ENCODE results near the gene MPEG1.

DNA sequence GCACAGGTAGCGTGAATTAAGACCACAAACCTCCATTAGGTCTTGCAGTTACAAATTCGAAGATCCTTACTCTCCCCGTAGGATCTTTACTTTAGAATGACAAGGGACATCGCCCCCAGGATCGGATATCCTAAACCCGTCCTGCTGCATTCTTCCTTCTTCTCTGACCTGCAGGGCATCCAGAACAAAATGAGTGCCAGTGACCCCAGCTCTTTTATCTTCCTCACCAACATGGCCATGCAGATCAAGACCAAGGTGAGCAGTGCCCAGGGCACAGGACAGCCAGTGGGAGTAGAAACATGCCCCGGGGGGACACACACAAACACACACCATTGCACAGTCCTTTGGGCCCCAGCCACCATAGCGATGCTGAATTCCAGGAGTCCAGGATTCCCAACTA, 42.6 kb upstream of the MPEG1 start:
- TF ChIP-seq EZH2 (IDR thresholded peaks at IDR 0.05; ENCODE audit: insufficient read depth, poor library complexity, severe bottlenecking) = no peak
- TF ChIP-seq EZH2phosphoT487 (IDR thresholded peaks at IDR 0.05; ENCODE audit: insufficient read depth, low read depth) = no peak
